Large intestine (tissue), 3 donors: ENCODE results near the gene EIF1AD. TPM values are rescaled to one million over a fixed set of nuclear protein-coding genes. Genes with fewer than 3 reads are reported as not detected.
"Not testable (repeated sequence)": the region's sequence is repeated elsewhere in the genome, so short reads cannot be mapped to it uniquely, and the experiment has no call there.

ENCODE experiments used
- DNase-seq, 2 donors: peaks; one replicate each; pipeline versions ENCODE4 v3.0.0 to v3.0.0-alpha.2; 2013
- H3K27ac ChIP-seq: one replicate; pipeline ENCODE4 v1.5.1; 2013; ENCODE audit warnings: low read length
- H3K27me3 ChIP-seq: 2 replicates; pipeline ENCODE4 v1.6.1; 2013; ENCODE audit warnings: low read length; ENCODE audit not compliant: control insufficient read depth, insufficient read depth
- H3K36me3 ChIP-seq: 2 replicates; pipeline ENCODE4 v1.6.1; 2013; ENCODE audit warnings: low read length; ENCODE audit not compliant: control insufficient read depth, insufficient read depth
- H3K4me1 ChIP-seq: one replicate; pipeline ENCODE4 v1.6.1; 2013; ENCODE audit warnings: low read length; ENCODE audit not compliant: control insufficient read depth, insufficient read depth
- H3K4me3 ChIP-seq: one replicate; pipeline ENCODE4 v1.5.1; 2013; ENCODE audit warnings: low read length
- H3K9me3 ChIP-seq: one replicate; pipeline ENCODE4 v1.6.1; 2013; ENCODE audit warnings: mild to moderate bottlenecking, low read depth, low read length, moderate library complexity; ENCODE audit not compliant: control insufficient read depth
- WGBS: methylation state at CpG from one replicate; pipeline ENCODE4 v1.1.5; 2013; ENCODE audit warnings: low lambda C conversion rate; ENCODE audit not compliant: insufficient coverage; 5-methylcytosine and 5-hydroxymethylcytosine counted together
- polyA plus RNA-seq: library from polyadenylated mRNA; unstranded; fragments of 120-200 nt; gene quantifications from one replicate; pipeline ENCODE4 v1.2.1, GENCODE V29; 2013

EIF1AD gene
- polyA plus RNA-seq, 1 donor: 33.5 TPM

- no CpG with 5 or more reads among the region's 8 CpGs for WGBS
- no peak overlapping the region for H3K27ac ChIP-seq
- no peak overlapping the region for H3K4me3 ChIP-seq
- no peaks in the 10 kb centered on the region for H3K27me3 ChIP-seq
- no peaks in the 10 kb centered on the region for H3K4me1 ChIP-seq
- no peak for DNase-seq
- peaks cover 4% of the 10 kb centered on the region for H3K9me3 ChIP-seq
- H3K36me3 ChIP-seq: no peaks in the 10 kb centered on the region
Measured at GRCh38 chr11:65954771-65955170, 47.2 kb downstream of the EIF1AD start.

GRCh38 chr11:65953471-65953870 is 48.5 kb downstream of the EIF1AD start:
- Histone ChIP-seq H3K27me3 (no peaks in the 10 kb centered on the region), H3K36me3 (no peaks in the 10 kb centered on the region), H3K27ac (no peak overlapping the region), H3K9me3 (peaks cover 4% of the 10 kb centered on the region), H3K4me3 (no peak overlapping the region), H3K4me1 (no peaks in the 10 kb centered on the region)
- no peak for DNase-seq
- no CpG with 5 or more reads among the region's 20 CpGs for WGBS

- H3K27me3 ChIP-seq: peaks cover 5% of the 10 kb centered on the region
- H3K4me1 ChIP-seq: no peaks in the 10 kb centered on the region
- no peak overlapping the region for H3K4me3 ChIP-seq
- no peaks in the 10 kb centered on the region for H3K36me3 ChIP-seq
- no peak for DNase-seq
- no peak overlapping the region for H3K27ac ChIP-seq
- H3K9me3 ChIP-seq: peaks cover 4% of the 10 kb centered on the region
- no CpG with 5 or more reads among the region's 6 CpGs for WGBS
Measured at GRCh38 chr11:65952052-65952521, 49.9 kb downstream of the EIF1AD start.

DNA sequence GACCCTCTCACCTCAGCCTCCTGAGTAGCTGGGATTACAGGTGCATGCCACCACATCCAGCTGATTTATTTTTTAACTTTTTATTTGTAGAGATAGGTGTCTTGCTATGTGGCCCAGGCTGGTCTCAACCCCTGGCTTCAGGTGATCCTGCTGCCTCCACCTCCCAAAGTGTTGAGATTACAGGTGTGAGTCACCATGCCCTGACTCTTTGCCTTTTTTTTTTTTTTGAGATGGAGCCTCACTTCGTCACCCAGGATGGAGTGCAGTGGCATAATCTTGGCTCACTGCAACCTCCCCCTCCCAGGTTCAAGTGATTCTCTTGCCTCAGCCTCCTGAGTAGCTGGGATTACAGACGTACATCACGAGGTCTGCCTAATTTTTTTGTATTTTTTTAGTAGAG is 50.3 kb downstream of the EIF1AD start:
- WGBS: 100% methylated on average over 1 of the region's 3 CpGs
- H3K27ac ChIP-seq, H3K27me3 ChIP-seq, H3K4me3 ChIP-seq, H3K36me3 ChIP-seq, H3K4me1 ChIP-seq, H3K9me3 ChIP-seq, DNase-seq: not testable (repeated sequence)

DNA sequence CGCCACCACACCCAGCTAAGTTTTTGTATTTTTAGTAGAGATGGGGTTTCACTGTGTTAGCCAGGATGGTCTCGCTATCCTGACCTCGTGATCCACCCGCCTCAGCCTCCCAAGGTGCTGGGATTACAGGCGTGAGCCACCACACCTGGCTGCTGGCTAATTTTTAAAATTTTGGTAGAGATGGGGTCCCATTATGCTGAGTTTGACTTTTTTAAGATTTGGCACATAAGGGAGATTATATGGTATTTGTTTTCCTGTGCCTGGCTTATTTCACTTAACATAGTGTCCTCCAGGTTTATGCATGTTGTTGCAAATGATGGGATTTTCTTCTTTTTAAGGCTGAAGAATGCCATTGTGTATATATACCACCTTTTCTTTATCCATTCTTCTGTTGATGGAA is 51.2 kb downstream of the EIF1AD start:
- 100% methylated on average over 1 of the region's 5 CpGs for WGBS
- H3K27ac ChIP-seq, DNase-seq, H3K27me3 ChIP-seq, H3K36me3 ChIP-seq, H3K4me3 ChIP-seq, H3K9me3 ChIP-seq, H3K4me1 ChIP-seq: not testable (repeated sequence)

- Histone ChIP-seq H3K4me1 (no peaks in the 10 kb centered on the region), H3K4me3 (no peak overlapping the region), H3K27ac (no peak overlapping the region), H3K36me3 (no peaks in the 10 kb centered on the region), H3K27me3 (peaks cover 5% of the 10 kb centered on the region), H3K9me3 (no peaks in the 10 kb centered on the region)
- no CpG with 5 or more reads among the region's 12 CpGs for WGBS
- DNase-seq: no peak
Measured at GRCh38 chr11:65947603-65948125, 54.3 kb downstream of the EIF1AD start.

- H3K4me1 ChIP-seq: no peaks in the 10 kb centered on the region
Measured at GRCh38 chr11:65947133-65947532, 54.8 kb downstream of the EIF1AD start.

DNA sequence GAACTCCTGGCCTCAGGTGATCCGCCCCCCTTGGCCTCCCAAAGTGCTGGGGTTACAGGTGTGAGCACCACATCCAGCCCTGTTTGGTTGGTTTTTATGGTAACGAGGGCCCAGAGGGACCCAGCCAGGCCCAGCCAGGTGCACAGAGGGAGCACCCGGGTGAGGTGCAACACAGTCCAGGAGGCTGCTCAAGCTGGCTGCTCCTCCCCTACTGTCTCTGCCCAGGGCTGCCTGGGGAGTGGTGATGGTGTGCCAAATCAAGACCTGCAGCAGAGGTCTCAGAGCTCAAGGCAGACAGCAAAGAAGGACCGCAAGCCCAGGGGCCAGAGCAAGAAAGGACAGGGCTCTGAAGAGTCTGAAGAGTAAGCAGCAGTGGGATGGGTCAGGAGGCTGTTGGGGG is 55.3 kb downstream of the EIF1AD start:
- Histone ChIP-seq H3K9me3 (no peaks in the 10 kb centered on the region), H3K4me3 (no peak overlapping the region), H3K36me3 (no peaks in the 10 kb centered on the region), H3K27me3 (peaks cover 10% of the 10 kb centered on the region), H3K27ac (no peak overlapping the region), H3K4me1 (no peaks in the 10 kb centered on the region)
- WGBS: no CpG with 5 or more reads among the region's 4 CpGs
- no peak for DNase-seq

More at GRCh38 chr11:65947133-65947532, 54.8 kb downstream of the EIF1AD start:
- WGBS: no CpG with 5 or more reads among the region's 13 CpGs
- peaks cover 10% of the 10 kb centered on the region for H3K27me3 ChIP-seq
- no peak for DNase-seq
- H3K36me3 ChIP-seq: no peaks in the 10 kb centered on the region
- no peak overlapping the region for H3K27ac ChIP-seq
- H3K4me3 ChIP-seq: no peak overlapping the region
- H3K9me3 ChIP-seq: no peaks in the 10 kb centered on the region

Other genes with a start within 250 kb of the EIF1AD start
- gene AP5B1, start 221.2 kb downstream of the EIF1AD start, polyA plus RNA-seq: 15.2 TPM
- gene OVOL1, start 215.1 kb downstream of the EIF1AD start, polyA plus RNA-seq: 32.6 TPM
- 6.3 TPM for gene SNX32, start 168.2 kb downstream of the EIF1AD start, polyA plus RNA-seq
- 933 TPM for gene CFL1, start 144.0 kb downstream of the EIF1AD start, polyA plus RNA-seq
- 62.1 TPM for gene MUS81, start 141.7 kb downstream of the EIF1AD start, polyA plus RNA-seq
- 37.7 TPM for gene EFEMP2, start 129.4 kb downstream of the EIF1AD start, polyA plus RNA-seq
- gene CTSW, start 122.3 kb downstream of the EIF1AD start, polyA plus RNA-seq: 2.4 TPM
- gene FIBP, start 113.7 kb downstream of the EIF1AD start, polyA plus RNA-seq: 59.9 TPM
- 10.9 TPM for gene CCDC85B, start 111.5 kb downstream of the EIF1AD start, polyA plus RNA-seq
- gene FOSL1, start 101.8 kb downstream of the EIF1AD start, polyA plus RNA-seq: 0.15 TPM
- gene C11orf68, start 83.1 kb downstream of the EIF1AD start, polyA plus RNA-seq: 30.3 TPM
- gene DRAP1, start 82.7 kb downstream of the EIF1AD start, polyA plus RNA-seq: 71.0 TPM
- not detected for gene TSGA10IP, start 56.7 kb downstream of the EIF1AD start, polyA plus RNA-seq
- 38.1 TPM for gene SART1, start 40.4 kb downstream of the EIF1AD start, polyA plus RNA-seq
- gene BANF1, start 346 bp upstream of the EIF1AD start, polyA plus RNA-seq: 120 TPM
- 1.7 TPM for gene CST6, start 9.9 kb upstream of the EIF1AD start, polyA plus RNA-seq
- gene CATSPER1, start 24.3 kb upstream of the EIF1AD start, polyA plus RNA-seq: not detected
- 0.39 TPM for gene GAL3ST3, start 47.0 kb upstream of the EIF1AD start, polyA plus RNA-seq
- gene SF3B2, start 50.2 kb upstream of the EIF1AD start, polyA plus RNA-seq: 146 TPM
- 30.3 TPM for gene PACS1, start 68.1 kb upstream of the EIF1AD start, polyA plus RNA-seq